ENCODE data around the gene ALPI. TPM values are rescaled to one million over a fixed set of nuclear protein-coding genes. Genes with fewer than 3 reads are reported as not detected.
"Not testable (repeated sequence)": the region's sequence is repeated elsewhere in the genome, so short reads cannot be mapped to it uniquely, and the experiment has no call there.

ALPI gene
- total and polyA plus RNA-seq, 5 donors, result not detected

DNA sequence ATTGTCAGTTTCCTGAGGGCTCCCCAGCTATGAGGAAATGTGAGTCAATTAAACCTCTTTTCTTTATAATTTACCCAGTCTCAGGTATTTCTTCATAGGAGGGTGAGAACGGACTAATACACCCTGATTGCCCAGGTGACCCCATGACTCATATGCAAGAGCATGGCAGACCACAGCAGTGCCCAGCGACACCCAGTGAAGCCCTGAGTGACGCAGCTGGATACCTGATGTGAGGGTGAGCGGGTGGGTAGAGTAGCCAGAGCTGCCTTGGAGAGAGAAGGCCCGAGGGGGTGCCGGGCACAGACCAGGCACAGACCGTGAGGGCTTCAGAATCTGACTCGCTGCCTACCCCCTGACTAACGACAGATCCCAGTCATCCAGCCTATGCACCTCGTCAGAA, 33.9 kb upstream of the ALPI start:
- no peaks in the 10 kb centered on the region for H3K27me3 ChIP-seq (ENCODE audit: control insufficient read depth, insufficient read depth)
- ATAC-seq, result no peak

GRCh38 chr2:232422996-232423395, 33.0 kb upstream of the ALPI start:
- 28% methylated on average over 3 of the region's 3 CpGs for WGBS
- H3K4me3 ChIP-seq (ENCODE audit: low read length); H3K27ac ChIP-seq (ENCODE audit: low read length); H3K27me3 ChIP-seq (ENCODE audit: control insufficient read depth, insufficient read depth); intact Hi-C loops (cut with DNase I); H3K9me3 ChIP-seq (ENCODE audit: control insufficient read depth, low read length); H3K4me1 ChIP-seq (ENCODE audit: control insufficient read depth, insufficient read depth, low read length); ATAC-seq; DNase-seq: not testable (repeated sequence)

More for the DNA sequence above, 33.9 kb upstream of the ALPI start:
- intact Hi-C loops (cut with DNase I), result no loop called here
- WGBS, result 88% methylated on average over 10 of the region's 10 CpGs
- Histone ChIP-seq H3K9me3 (ENCODE audit: control insufficient read depth, low read length) (no peaks in the 10 kb centered on the region), H3K27ac (ENCODE audit: low read length) (no peak overlapping the region), H3K4me3 (ENCODE audit: low read length) (no peak overlapping the region), H3K4me1 (ENCODE audit: control insufficient read depth, insufficient read depth, low read length) (no peaks in the 10 kb centered on the region)
- no peak for DNase-seq

DNA sequence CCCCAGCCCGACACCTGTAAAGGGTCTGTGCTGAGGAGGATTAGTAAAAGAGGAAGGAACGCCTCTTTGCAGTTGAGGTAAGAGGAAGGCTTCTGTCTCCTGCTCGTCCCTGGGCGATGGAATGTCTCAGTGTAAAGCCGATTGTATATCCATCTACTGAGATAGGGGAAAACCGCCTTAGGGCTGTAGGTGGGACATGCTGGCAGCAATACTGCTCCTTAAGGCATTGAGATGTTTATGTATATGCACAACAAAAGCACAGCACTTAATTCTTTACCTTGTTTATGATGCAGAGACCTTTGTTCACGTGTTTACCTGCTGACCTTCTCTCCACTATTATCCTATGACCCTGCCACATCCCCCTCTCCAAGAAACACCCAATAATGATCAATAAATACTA, 32.5 kb upstream of the ALPI start:
- DNase-seq; H3K27me3 ChIP-seq (ENCODE audit: control insufficient read depth, insufficient read depth); H3K4me3 ChIP-seq (ENCODE audit: low read length); H3K9me3 ChIP-seq (ENCODE audit: control insufficient read depth, low read length); H3K27ac ChIP-seq (ENCODE audit: low read length); ATAC-seq; intact Hi-C loops (cut with DNase I); H3K4me1 ChIP-seq (ENCODE audit: control insufficient read depth, insufficient read depth, low read length): not testable (repeated sequence)
- WGBS, result 23% methylated on average over 6 of the region's 7 CpGs

GRCh38 chr2:232431705-232432590, 24.0 kb upstream of the ALPI start:
- H3K4me3 ChIP-seq (ENCODE audit: low read length), result no peak overlapping the region
- no peaks in the 10 kb centered on the region for H3K4me1 ChIP-seq (ENCODE audit: control insufficient read depth, insufficient read depth, low read length)
- WGBS, result 88% methylated on average over 16 of the region's 16 CpGs
- DNase-seq (no peak), ATAC-seq (no peak)
- no peak overlapping the region for H3K27ac ChIP-seq (ENCODE audit: low read length)
- H3K9me3 ChIP-seq (ENCODE audit: control insufficient read depth, low read length), result no peaks in the 10 kb centered on the region
- no peaks in the 10 kb centered on the region for H3K27me3 ChIP-seq (ENCODE audit: control insufficient read depth, insufficient read depth)
- intact Hi-C loops (cut with DNase I), result no loop called here

- Histone ChIP-seq H3K27ac (ENCODE audit: low read length) (no peak overlapping the region), H3K27me3 (ENCODE audit: control insufficient read depth, insufficient read depth) (no peaks in the 10 kb centered on the region), H3K4me1 (ENCODE audit: control insufficient read depth, insufficient read depth, low read length) (no peaks in the 10 kb centered on the region), H3K4me3 (ENCODE audit: low read length) (no peak overlapping the region), H3K9me3 (ENCODE audit: control insufficient read depth, low read length) (no peaks in the 10 kb centered on the region)
- ATAC-seq (peak in 1 of 2 donors; percentile 26), DNase-seq (no peak)
- intact Hi-C loops (cut with DNase I), result no loop called here
- 73% methylated on average over 16 of the region's 16 CpGs for WGBS
Observed at GRCh38 chr2:232432598-232433184, 23.3 kb upstream of the ALPI start.

DNA sequence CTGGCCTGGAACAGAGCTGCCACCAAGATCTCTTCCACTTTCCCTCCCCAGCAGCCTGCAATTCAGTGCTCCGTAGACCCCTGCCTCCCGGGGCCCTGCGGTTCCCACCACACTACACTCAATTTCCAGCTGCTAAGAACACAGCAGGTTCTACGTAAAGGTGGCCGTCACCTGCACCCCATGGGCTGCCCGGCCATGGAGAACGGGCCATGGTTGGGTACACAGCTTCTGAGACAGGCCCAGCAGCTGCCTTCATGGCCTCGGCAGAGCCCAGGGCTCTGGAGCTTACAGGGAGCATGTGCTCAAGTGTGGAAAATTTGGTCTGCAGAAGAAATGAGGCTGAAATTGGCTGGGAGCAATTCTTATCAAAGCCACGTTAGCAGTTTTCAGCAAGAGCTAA, 22.3 kb upstream of the ALPI start:
- H3K4me3 ChIP-seq (ENCODE audit: low read length); intact Hi-C loops (cut with DNase I); DNase-seq; ATAC-seq; H3K27ac ChIP-seq (ENCODE audit: low read length); H3K4me1 ChIP-seq (ENCODE audit: control insufficient read depth, insufficient read depth, low read length); H3K9me3 ChIP-seq (ENCODE audit: control insufficient read depth, low read length); H3K27me3 ChIP-seq (ENCODE audit: control insufficient read depth, insufficient read depth): not testable (repeated sequence)
- 86% methylated on average over 9 of the region's 9 CpGs for WGBS

DNA sequence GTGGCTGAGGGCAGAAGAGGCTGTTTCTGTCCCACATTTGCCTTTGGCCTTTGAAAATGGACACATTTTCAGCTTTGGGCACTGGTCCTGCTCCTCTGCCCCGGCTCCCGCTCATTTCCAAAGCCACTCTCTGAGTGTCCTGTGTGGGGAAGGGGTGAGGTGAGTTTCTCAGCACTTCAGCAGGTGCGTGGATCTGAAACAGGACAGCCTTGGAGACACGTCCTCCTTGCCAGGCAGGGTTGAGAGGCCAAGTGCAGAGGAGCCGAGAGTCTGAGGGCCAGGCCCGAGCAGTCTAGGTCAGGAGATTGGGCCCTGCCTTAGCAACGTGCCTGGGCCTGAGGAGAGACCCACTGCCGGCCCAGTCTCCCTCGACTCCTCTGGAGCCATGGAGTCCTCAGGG, 21.9 kb upstream of the ALPI start:
- no peak for DNase-seq
- intact Hi-C loops (cut with DNase I), result no loop called here
- Histone ChIP-seq H3K9me3 (ENCODE audit: control insufficient read depth, low read length) (no peaks in the 10 kb centered on the region), H3K4me3 (ENCODE audit: low read length) (no peak overlapping the region), H3K27me3 (ENCODE audit: control insufficient read depth, insufficient read depth) (no peaks in the 10 kb centered on the region), H3K27ac (ENCODE audit: low read length) (no peak overlapping the region), H3K4me1 (ENCODE audit: control insufficient read depth, insufficient read depth, low read length) (no peaks in the 10 kb centered on the region)
- WGBS, result 80% methylated on average over 9 of the region's 9 CpGs
- ATAC-seq, result no peak

- intact Hi-C loops (cut with DNase I), result loop anchor here in 2 of 4 donors (5.0 kb wide), 2 partner anchors 527 to 532 kb away; no protein-coding TSS in a partner anchor
- DNase-seq (no peak), ATAC-seq (no peak)
- Histone ChIP-seq H3K4me1 (ENCODE audit: control insufficient read depth, insufficient read depth, low read length) (no peaks in the 10 kb centered on the region), H3K9me3 (ENCODE audit: control insufficient read depth, low read length) (no peaks in the 10 kb centered on the region), H3K27me3 (ENCODE audit: control insufficient read depth, insufficient read depth) (no peaks in the 10 kb centered on the region), H3K27ac (ENCODE audit: low read length) (no peak overlapping the region), H3K4me3 (ENCODE audit: low read length) (no peak overlapping the region)
- WGBS, result 88% methylated on average over 12 of the region's 12 CpGs
Observed at GRCh38 chr2:232434563-232435374, 21.2 kb upstream of the ALPI start.

- no peaks in the 10 kb centered on the region for H3K27me3 ChIP-seq (ENCODE audit: control insufficient read depth, insufficient read depth)
- no peak overlapping the region for H3K4me3 ChIP-seq (ENCODE audit: low read length)
- intact Hi-C loops (cut with DNase I), result loop anchor here in 2 of 4 donors (5.0 kb wide), 2 partner anchors 528 to 533 kb away; no protein-coding TSS in a partner anchor
- H3K27ac ChIP-seq (ENCODE audit: low read length), result no peak overlapping the region
- ATAC-seq (no peak), DNase-seq (no peak)
- H3K9me3 ChIP-seq (ENCODE audit: control insufficient read depth, low read length), result no peaks in the 10 kb centered on the region
- 89% methylated on average over 4 of the region's 4 CpGs for WGBS
- no peaks in the 10 kb centered on the region for H3K4me1 ChIP-seq (ENCODE audit: control insufficient read depth, insufficient read depth, low read length)
Observed at GRCh38 chr2:232435375-232435648, 20.6 kb upstream of the ALPI start.

DNA sequence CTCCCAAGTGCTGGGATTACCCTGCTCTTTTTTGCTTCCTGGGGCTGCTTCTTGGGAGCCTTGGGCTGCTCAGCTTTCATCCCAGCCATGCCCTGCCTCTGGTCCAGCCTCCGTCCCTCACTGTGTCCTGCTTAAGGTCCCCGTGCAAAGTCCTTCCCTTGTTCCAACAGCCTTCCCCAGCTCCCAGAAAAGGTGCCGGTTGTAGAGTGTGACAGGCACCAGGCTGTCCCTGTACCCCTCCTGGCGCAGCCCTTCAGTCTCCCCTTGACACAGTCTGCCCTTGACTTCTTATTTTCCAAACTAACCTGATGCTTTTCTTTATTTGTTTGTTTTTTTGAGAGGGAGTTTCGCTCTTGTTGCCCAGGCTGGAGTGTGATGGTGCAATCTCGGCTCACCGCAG, 20.1 kb upstream of the ALPI start:
- 87% methylated on average over 7 of the region's 7 CpGs for WGBS

More for the DNA sequence above, 20.1 kb upstream of the ALPI start:
- Histone ChIP-seq H3K4me3 (ENCODE audit: low read length) (no peak overlapping the region), H3K9me3 (ENCODE audit: control insufficient read depth, low read length) (no peaks in the 10 kb centered on the region), H3K4me1 (ENCODE audit: control insufficient read depth, insufficient read depth, low read length) (no peaks in the 10 kb centered on the region), H3K27me3 (ENCODE audit: control insufficient read depth, insufficient read depth) (no peaks in the 10 kb centered on the region), H3K27ac (ENCODE audit: low read length) (no peak overlapping the region)
- ATAC-seq (no peak), DNase-seq (no peak)
- intact Hi-C loops (cut with DNase I), result loop anchor here in 2 of 4 donors (5.0 kb wide), 2 partner anchors 529 to 534 kb away; no protein-coding TSS in a partner anchor

All from right cardiac atrium (tissue), 5 donors.